B cell (primary cell): ENCODE data around the gene CATSPER3.

ENCODE experiments used
- EZH2 ChIP-seq: IDR thresholded peaks from 2 replicates; pipeline ENCODE4 v1.6.1; 2012; ENCODE audit warnings: borderline replicate concordance, low read depth, mild to moderate bottlenecking, moderate library complexity, low read length; ENCODE audit not compliant: insufficient read depth, poor library complexity, severe bottlenecking
- TF ChIP-seq, protein P1 (sequence below): fragments of 200-600 bp; IDR thresholded peaks from one replicate; pipeline ENCODE4 v1.8.0; 2022; ENCODE audit warnings: antibody characterized with exemption, mild to moderate bottlenecking

DNA sequence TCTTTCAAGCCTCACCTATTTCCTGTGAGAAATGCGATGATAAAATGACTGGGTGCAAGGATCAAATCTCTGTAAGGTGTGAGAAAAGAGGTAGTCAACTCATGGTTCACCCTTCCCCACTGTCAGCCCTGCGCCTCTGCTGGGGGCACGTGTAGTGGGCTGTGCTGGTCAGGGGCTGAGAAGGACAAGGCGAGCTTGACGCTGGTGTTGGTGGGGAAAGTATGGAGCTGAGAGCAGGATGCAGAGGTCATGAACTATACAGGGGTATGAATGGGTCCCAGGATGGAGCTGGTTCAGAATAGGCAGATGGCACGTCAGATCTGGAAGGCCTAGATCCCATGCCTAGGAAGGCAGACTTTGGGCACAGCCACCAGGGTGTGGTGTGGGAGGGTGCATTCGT lies 45.7 kb downstream of the CATSPER3 start:
- no peak for TF ChIP-seq EZH2
- TF ChIP-seq, protein P1, sequence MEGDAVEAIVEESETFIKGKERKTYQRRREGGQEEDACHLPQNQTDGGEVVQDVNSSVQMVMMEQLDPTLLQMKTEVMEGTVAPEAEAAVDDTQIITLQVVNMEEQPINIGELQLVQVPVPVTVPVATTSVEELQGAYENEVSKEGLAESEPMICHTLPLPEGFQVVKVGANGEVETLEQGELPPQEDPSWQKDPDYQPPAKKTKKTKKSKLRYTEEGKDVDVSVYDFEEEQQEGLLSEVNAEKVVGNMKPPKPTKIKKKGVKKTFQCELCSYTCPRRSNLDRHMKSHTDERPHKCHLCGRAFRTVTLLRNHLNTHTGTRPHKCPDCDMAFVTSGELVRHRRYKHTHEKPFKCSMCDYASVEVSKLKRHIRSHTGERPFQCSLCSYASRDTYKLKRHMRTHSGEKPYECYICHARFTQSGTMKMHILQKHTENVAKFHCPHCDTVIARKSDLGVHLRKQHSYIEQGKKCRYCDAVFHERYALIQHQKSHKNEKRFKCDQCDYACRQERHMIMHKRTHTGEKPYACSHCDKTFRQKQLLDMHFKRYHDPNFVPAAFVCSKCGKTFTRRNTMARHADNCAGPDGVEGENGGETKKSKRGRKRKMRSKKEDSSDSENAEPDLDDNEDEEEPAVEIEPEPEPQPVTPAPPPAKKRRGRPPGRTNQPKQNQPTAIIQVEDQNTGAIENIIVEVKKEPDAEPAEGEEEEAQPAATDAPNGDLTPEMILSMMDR = no peak
